Naive B cell (primary cell): ENCODE measurements around the gene CSF3. TPM values are rescaled to one million over a fixed set of nuclear protein-coding genes. Genes with fewer than 3 reads are reported as not detected.

Experiments
- ATAC-seq, 2 donors: fragments of 150-1000 bp; cut with Tn5 transposase; 2 replicates each; pipeline ENCODE4 v1.10.0; 2021; ENCODE audit warnings: low read depth in 2 of 2, mild to moderate bottlenecking in 2 of 2, moderate library complexity in 2 of 2
- DNase-seq: peaks from one replicate; pipeline ENCODE4 v3.0.0; 2022
- H3K27ac Mint-ChIP-seq, 6 donors: one replicate each; pipeline ENCODE4 v1.8.0; 2020 to 2022; ENCODE audit warnings: mild to moderate bottlenecking in 6 of 6, mixed read lengths in 6 of 6, moderate library complexity in 5 of 6, inconsistent platforms in 2 of 6
- H3K27me3 Mint-ChIP-seq, 3 donors: one replicate each; pipeline ENCODE4 v1.8.0; 2021 to 2022; ENCODE audit warnings: mixed read lengths in 3 of 3, mild to moderate bottlenecking in 1 of 3
- H3K36me3 Mint-ChIP-seq, 2 donors: one replicate each; pipeline ENCODE4 v1.8.0; 2020 to 2022; ENCODE audit warnings: mixed read lengths in 2 of 2, inconsistent platforms in 1 of 2, mild to moderate bottlenecking in 1 of 2
- H3K4me1 Mint-ChIP-seq, 3 donors: one replicate each; pipeline ENCODE4 v1.8.0; 2020 to 2022; ENCODE audit warnings: mixed read lengths in 3 of 3, inconsistent platforms in 1 of 3, mild to moderate bottlenecking in 1 of 3, moderate library complexity in 1 of 3
- H3K4me3 Mint-ChIP-seq, 8 donors: one replicate each; pipeline ENCODE4 v1.8.0; 2020 to 2022; ENCODE audit warnings: mild to moderate bottlenecking in 8 of 8, mixed read lengths in 8 of 8, moderate library complexity in 8 of 8, inconsistent platforms in 2 of 8
- H3K9me3 Mint-ChIP-seq, 7 donors: one replicate each; pipeline ENCODE4 v1.8.0; 2020 to 2022; ENCODE audit warnings: mixed read lengths in 7 of 7, mild to moderate bottlenecking in 5 of 7, inconsistent platforms in 2 of 7, moderate library complexity in 1 of 7
- polyA plus RNA-seq, 6 donors: library from polyadenylated mRNA; unstranded; fragments of 300-500 nt; fragmentation: Illumina TruSeq; gene quantifications; one replicate each; pipeline ENCODE4 v1.2.3, GENCODE V29; 2021; ENCODE audit warnings: low read depth in 6 of 6

CSF3 gene
- polyA plus RNA-seq, 6 donors from 2014 or later = not detected

DNA sequence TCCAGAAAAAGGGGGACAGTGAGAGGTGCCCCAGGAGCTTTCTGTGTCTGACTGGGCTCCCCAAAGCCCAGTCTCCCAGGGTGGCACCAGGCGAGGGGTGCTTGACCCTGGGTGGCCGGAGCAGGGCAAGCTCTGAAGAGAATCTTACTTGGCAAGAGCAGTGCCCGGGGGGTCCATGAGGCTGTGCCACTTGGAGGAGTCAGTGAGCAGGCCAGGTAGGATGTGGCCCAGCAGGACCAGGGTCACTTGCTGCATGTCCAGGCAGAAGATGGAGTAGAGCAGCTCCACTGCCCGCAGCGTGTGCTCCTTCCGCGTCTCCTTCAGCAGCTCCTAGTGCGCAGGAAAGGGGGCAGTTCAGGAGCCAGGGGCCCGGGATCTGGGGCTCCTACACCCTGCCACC, 7.3 kb downstream of the CSF3 start:
- Mint-ChIP-seq H3K27me3 (no peaks in the 10 kb centered on the region), H3K4me1 (peaks cover 0 to 15% (median 0%) of the 10 kb centered on the region in 3 donors), H3K9me3 (no peaks in the 10 kb centered on the region), H3K27ac (no peak overlapping the region), H3K36me3 (peaks cover 7 to 37% of the 10 kb centered on the region in 2 donors), H3K4me3 (no peak overlapping the region)
- DNase-seq = no peak
- ATAC-seq = no peak

DNA sequence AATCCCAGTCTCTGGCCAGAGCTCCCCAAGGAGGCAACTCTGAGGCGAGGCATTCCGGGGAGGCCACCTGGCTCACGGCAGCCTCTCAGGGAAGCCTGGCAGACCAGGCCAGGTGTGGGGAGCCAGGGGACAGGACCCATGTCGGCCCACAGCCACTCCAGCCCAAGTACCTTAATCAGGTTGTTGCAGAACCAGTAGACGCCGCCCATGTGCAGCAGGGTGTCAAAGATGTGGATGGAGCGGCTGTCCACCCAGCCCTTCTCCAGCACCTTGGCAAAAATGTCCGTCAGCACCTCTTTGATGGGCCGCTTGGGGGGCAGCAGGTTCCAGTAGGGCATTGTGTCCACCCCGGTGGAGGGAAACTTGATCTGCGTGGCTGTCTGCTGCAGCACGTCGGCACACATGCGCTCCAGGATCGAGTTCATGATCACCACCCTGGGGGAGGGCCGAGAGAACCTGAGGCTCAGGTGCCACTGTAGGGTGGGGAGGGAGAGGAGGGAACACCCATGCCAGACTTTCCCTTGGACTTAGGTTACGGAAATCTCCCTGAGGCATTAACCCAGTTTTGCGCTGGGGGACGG, 7.8 kb downstream of the CSF3 start:
- peaks cover 0 to 15% (median 3%) of the 10 kb centered on the region in 3 donors for H3K4me1 Mint-ChIP-seq
- no peak overlapping the region for H3K4me3 Mint-ChIP-seq
- peaks cover 7 to 37% of the 10 kb centered on the region in 2 donors for H3K36me3 Mint-ChIP-seq
- H3K27me3 Mint-ChIP-seq = no peaks in the 10 kb centered on the region
- no peak overlapping the region for H3K27ac Mint-ChIP-seq
- no peak for ATAC-seq
- DNase-seq = no peak
- no peaks in the 10 kb centered on the region for H3K9me3 Mint-ChIP-seq

DNA sequence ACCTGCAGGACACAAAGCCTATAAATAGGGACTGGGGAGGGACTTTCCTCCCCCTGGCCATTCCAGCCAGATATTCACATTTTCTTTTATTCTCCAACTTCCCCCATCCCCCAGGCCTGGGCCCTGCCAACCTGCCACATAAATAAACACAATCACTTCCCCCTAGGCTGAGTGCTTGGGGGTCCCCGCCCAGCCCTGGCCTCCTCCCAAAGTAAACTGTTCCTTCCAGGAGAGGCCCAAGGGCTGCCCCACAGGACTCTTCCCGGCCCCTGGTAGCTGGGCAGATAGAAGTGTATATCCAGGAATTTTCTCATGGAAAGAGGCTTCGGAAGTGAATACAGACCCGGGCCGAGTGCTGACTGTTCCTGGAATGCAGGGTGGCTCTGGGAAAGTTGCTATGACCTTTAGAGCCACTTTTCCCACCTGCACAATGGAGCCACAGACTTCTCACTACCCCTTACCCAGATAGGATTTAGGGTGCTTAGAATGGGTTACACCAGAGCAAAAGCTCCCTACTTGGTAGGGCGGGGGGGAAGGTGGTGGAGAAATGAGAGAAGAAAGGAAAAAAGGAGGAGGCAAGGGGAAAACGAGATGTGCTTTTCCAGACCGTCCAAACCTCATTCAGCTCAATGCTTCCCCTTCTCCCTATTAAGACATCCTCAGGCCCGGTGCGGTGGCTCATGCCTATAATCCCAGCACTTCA, 8.5 kb downstream of the CSF3 start:
- no peaks in the 10 kb centered on the region for H3K9me3 Mint-ChIP-seq
- DNase-seq = no peak
- peaks cover 0 to 12% (median 3%) of the 10 kb centered on the region in 3 donors for H3K4me1 Mint-ChIP-seq

DNA sequence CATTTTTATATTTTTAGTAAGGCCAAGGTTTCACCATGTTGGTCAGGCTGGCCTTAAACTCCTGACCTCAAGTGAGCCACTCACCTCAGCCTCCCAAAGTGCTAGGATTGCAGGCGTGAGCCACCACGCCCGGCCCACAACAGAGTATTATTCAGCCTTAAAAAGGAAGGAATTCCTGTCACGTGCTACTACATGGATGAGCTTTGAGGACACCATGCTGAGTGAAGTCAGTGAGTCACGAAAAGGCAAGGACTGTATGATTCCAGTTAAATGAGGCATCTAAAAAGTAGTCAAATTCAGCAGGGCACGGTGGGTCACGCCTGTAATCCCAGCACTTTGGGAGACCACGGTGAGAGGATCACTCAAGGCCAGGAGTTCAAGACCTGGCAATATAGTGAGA, 9.7 kb downstream of the CSF3 start:
- ATAC-seq (no peak), DNase-seq (no peak)
- no peak overlapping the region for H3K27ac Mint-ChIP-seq
- H3K27me3 Mint-ChIP-seq = no peaks in the 10 kb centered on the region
- H3K9me3 Mint-ChIP-seq = no peaks in the 10 kb centered on the region
- H3K4me3 Mint-ChIP-seq = no peak overlapping the region
- H3K36me3 Mint-ChIP-seq = peaks cover 13 to 40% of the 10 kb centered on the region in 2 donors
- H3K4me1 Mint-ChIP-seq = peaks cover 0 to 7% (median 3%) of the 10 kb centered on the region in 3 donors

More for the DNA sequence above, 8.5 kb downstream of the CSF3 start:
- Mint-ChIP-seq H3K4me3 (no peak overlapping the region), H3K27ac (no peak overlapping the region), H3K27me3 (no peaks in the 10 kb centered on the region), H3K36me3 (peaks cover 9 to 40% of the 10 kb centered on the region in 2 donors)
- ATAC-seq = no peak

DNA sequence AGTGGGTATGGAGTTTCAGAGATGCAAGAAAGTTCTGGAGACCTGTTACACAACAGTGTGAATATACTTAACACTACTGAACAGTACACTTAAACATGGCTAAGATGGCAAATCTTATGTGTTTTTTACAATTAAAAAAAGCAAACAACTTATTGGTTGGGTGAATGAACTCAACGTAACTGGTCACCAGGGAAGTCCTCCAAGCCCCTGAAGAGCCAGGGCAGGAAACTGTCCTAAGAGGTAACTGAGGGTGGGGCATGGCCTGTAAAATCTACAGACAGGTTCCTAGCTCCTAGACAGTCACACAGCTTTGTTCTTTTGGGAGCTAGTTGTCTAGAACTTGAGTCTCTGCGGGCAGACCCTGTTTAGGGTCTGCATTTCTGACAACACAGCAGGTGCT, 10.3 kb downstream of the CSF3 start:
- Mint-ChIP-seq H3K4me3 (no peak overlapping the region), H3K4me1 (peaks cover 0 to 7% (median 3%) of the 10 kb centered on the region in 3 donors), H3K27ac (peak overlapping the region in 1 of 6 donors; percentile 34), H3K9me3 (no peaks in the 10 kb centered on the region), H3K27me3 (no peaks in the 10 kb centered on the region), H3K36me3 (peaks cover 13 to 39% of the 10 kb centered on the region in 2 donors)
- ATAC-seq (no peak), DNase-seq (no peak)

DNA sequence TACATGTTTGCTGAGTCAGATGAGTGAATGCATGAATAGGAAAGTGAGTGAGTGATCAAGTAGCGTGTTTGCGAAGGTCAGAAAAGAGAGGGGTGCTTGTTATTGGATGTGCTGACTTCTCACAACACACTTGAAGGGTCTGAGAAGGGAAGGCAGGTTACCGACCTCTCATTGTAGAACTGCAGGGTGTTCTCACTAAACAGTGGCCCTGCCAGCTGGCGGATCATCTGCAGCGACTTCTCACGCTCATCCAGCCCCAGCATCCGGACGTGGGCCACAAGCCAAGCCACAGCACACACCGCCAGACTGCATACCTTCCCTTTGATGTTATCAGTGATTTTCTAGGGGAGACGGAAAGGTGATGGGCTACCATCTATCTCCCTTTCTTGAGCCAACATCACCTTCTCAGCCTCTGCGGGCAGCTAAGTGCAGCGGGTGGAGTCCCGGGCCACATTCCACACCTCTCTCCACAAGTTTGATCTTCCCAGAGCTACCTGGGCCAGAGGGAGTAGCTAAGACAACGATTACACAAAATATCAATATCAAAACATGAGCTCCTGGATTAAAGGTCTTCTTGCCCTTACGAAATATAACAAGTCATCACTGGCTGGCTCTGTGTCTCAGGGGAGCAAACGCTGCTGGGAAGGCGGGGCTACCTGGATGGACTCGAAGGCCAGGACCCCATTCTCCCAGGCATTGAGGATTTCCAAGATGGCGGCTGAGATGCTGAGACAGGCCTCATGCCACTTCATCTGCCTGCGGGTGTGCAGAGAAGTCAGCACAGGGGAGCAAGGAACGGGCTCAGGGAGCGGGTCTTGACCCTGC, 11.0 kb downstream of the CSF3 start:
- Mint-ChIP-seq H3K4me3 (no peak overlapping the region), H3K9me3 (no peaks in the 10 kb centered on the region), H3K27me3 (no peaks in the 10 kb centered on the region), H3K4me1 (peaks cover 0 to 7% (median 3%) of the 10 kb centered on the region in 3 donors), H3K36me3 (peaks cover 13 to 35% of the 10 kb centered on the region in 2 donors), H3K27ac (peak overlapping the region in 1 of 6 donors; percentile 34)
- DNase-seq (no peak), ATAC-seq (no peak)

DNA sequence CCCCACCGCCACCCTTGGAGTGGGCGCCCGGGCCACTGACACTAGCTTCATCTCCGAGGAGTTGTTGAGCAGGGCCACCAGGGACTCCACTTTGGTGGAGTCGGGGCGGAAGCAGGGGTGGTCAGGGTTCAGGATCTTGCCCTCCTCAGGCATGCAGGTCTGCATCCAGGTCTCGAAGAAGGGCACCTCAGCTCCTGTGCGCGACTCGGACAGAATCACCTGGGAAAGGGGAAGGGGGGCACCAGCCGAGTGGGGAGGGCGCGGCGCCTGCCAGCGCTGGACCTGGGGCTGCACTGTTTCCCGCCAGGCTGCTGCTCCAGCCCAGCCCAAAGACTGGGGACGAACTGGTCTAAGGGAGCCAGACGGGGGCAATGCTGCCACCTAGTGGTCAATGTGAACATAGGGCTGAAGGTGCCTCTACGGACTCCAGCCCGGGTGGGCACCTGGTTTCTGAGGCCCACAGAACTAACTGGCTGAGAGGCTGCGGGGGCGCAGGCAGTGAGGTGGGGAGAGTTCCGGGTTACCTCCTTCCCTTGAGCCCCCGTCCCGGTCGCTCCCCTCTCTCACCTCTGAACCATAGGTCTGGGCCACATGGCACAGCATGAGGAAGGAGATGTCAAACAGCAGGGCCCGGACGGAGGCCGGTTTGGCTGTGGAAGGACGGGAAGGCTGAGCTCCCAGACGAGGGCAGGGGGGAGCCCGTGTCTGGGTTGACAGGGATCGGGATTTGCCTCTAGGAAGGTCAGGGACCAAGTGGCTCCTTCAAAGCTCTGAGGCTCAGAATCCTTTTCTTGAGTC, 11.8 kb downstream of the CSF3 start:
- H3K4me1 Mint-ChIP-seq = peaks cover 0 to 7% (median 4%) of the 10 kb centered on the region in 3 donors
- no peak overlapping the region for H3K4me3 Mint-ChIP-seq
- peak; percentile 67 for DNase-seq
- no peaks in the 10 kb centered on the region for H3K9me3 Mint-ChIP-seq
- H3K27ac Mint-ChIP-seq = no peak overlapping the region
- H3K27me3 Mint-ChIP-seq = no peaks in the 10 kb centered on the region
- peak; percentile 95 to 96 for ATAC-seq
- H3K36me3 Mint-ChIP-seq = peaks cover 13 to 33% of the 10 kb centered on the region in 2 donors

DNA sequence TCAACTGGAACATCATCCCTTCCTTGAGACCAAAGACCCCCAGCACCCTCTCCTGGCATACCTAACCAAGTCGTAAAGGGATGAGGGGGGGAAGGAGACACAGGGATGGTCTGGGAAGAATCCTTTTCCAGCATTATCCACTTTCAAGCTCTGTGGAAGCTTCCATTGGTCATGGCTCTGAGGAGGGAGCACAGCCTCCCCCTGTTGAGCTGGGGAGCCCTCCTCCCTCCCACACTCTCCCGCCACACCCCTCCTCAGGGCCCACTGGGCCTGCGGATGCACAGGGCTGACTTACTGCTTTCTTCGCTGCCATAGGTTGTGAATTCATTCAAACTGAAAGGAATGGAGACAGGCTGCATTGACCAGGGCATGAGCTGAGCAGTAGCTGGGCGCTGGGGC, 12.4 kb downstream of the CSF3 start:
- H3K4me3 Mint-ChIP-seq = no peak overlapping the region
- H3K27ac Mint-ChIP-seq = no peak overlapping the region
- no peaks in the 10 kb centered on the region for H3K9me3 Mint-ChIP-seq
- DNase-seq = no peak
- peaks cover 0 to 7% (median 5%) of the 10 kb centered on the region in 3 donors for H3K4me1 Mint-ChIP-seq
- H3K36me3 Mint-ChIP-seq = peaks cover 13 to 39% of the 10 kb centered on the region in 2 donors
- no peak for ATAC-seq
- no peaks in the 10 kb centered on the region for H3K27me3 Mint-ChIP-seq

DNA sequence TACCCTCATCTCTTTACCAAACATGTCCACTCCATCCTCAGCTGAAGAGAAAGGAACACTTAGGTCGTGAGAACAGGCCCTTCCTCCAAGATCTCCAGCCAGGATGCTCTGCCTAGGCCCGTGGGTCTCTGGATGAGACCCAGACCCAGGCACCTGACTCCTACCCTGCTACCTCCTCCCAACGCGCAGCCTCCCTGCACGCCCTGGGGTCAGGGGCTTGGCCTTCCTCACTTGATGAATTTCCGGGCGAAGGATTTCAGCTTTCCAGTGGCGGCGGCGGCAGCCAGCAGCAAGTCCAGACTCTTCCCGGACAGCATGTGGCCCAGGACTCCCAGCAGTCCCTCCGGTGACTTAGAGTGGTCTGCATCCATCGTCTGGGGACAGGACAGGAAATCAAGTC, 13.4 kb downstream of the CSF3 start:
- no peaks in the 10 kb centered on the region for H3K9me3 Mint-ChIP-seq
- no peak overlapping the region for H3K27ac Mint-ChIP-seq
- peaks cover 13 to 45% of the 10 kb centered on the region in 2 donors for H3K36me3 Mint-ChIP-seq
- DNase-seq = no peak
- no peak overlapping the region for H3K4me3 Mint-ChIP-seq
- H3K4me1 Mint-ChIP-seq = peaks cover 0 to 7% (median 5%) of the 10 kb centered on the region in 3 donors
- no peak for ATAC-seq
- H3K27me3 Mint-ChIP-seq = no peaks in the 10 kb centered on the region

DNA sequence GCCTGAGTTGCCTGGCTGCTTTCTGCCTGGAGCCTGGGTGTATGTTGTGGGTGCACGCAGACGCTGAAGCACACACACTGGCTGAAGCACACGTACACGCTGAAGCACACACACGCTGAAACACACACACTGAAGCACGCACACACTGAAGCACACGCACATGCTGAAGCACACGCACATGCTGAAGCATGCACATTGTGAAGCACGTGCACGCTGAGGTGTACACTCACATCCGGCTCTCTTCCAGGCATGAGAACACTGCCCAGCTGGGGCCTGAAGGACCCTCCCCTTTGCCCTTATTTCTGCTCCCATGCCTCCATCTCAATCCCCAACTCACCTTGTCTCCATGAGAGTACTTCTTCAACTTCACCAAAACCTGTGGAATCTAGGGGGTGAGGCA, 16.5 kb downstream of the CSF3 start:
- DNase-seq (no peak), ATAC-seq (no peak)
- peaks cover 0 to 6% (median 5%) of the 10 kb centered on the region in 3 donors for H3K4me1 Mint-ChIP-seq
- no peaks in the 10 kb centered on the region for H3K9me3 Mint-ChIP-seq
- peaks cover 6 to 38% of the 10 kb centered on the region in 2 donors for H3K36me3 Mint-ChIP-seq
- H3K4me3 Mint-ChIP-seq = no peak overlapping the region
- no peaks in the 10 kb centered on the region for H3K27me3 Mint-ChIP-seq
- peak overlapping the region in 2 of 6 donors; percentile 39 to 66 for H3K27ac Mint-ChIP-seq

DNA sequence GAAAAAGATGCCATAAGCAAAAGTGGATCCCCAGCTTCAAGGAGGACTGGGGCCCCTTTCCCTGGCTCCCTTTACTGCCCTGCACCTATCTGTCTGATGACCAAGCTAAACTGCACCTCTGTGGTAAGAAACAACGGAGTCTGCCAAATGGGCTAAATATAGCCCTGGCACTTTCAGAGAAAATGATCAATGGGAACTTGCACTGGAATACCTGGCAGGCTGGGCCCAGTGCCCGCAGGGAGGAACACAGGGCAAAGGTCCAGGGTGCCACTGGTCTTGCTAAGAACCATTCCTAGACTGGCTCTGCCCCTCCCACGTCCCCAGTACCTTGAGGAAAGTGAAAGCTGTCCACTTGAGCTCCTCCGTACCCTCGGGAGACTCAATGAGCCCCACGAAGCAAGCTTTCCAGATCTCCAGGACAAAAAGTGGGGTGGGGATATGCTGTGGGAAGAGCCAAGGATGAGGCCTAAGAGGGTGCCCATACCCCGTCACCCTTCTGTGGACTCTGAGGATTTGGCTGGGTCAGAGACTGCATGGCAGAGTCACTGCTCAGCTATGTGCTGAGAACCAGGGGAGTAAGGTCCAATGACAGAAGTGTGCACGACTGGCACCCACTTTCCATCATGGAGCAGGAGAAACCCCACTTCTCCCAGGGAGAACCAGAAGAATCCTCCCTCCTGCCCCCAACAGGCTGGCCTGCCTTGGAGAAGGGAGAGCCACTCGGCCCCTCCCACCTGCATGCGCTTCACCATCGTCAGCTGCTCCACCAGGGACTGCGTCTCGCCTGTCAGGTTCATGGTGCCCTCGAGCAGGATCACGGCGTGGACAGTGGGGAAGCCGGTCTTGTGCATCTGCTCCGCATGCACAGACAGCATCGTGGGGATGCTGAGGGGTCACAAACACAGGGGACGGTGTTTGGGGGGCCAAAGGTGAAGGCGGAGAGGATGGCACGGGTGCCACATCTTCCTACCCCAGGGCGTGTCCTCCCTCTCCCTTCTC, 17.4 kb downstream of the CSF3 start:
- Mint-ChIP-seq H3K27me3 (no peaks in the 10 kb centered on the region), H3K36me3 (peaks cover 6 to 38% of the 10 kb centered on the region in 2 donors), H3K27ac (peak overlapping the region in 1 of 6 donors; percentile 41), H3K4me3 (peak overlapping the region in 1 of 8 donors; percentile 58), H3K9me3 (no peaks in the 10 kb centered on the region), H3K4me1 (peaks cover 0 to 5% (median 0%) of the 10 kb centered on the region in 3 donors)
- DNase-seq = no peak
- no peak for ATAC-seq

DNA sequence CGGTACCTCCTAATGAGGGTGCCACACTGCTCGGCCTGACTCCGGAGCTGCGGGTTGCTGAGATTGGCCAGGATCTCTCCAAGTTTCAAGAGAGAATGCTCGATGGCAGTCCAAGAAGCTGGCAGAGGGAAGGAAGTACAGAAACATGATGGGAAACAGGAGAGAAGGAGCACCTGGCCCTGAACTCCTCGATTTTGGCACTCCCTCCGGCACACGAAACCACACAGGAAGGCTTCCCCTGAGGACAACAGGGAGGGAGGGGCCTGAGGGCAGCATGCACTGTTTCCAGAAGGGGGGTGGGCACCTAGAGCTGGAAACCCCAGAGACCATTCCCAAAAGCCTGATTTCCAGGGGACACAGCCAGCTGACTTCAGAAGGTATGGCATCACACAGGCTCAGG, 18.1 kb downstream of the CSF3 start:
- Mint-ChIP-seq H3K27ac (no peak overlapping the region), H3K9me3 (no peaks in the 10 kb centered on the region)
- no peak for ATAC-seq

More for the DNA sequence above, 18.1 kb downstream of the CSF3 start:
- Mint-ChIP-seq H3K4me1 (peaks cover 0 to 2% (median 0%) of the 10 kb centered on the region in 3 donors), H3K27me3 (no peaks in the 10 kb centered on the region), H3K4me3 (no peak overlapping the region), H3K36me3 (peaks cover 6 to 38% of the 10 kb centered on the region in 2 donors)
- no peak for DNase-seq
